Mammary epithelial cell (primary cell): Measurements from ENCODE around the gene ZCCHC24.

Experiments
- CTCF ChIP-seq, 2 donors: IDR thresholded peaks in 1 of 2; conservative IDR thresholded peaks in 1 of 2; 2 replicates each; pipeline ENCODE4 v1.5.1; 2011 to 2012; ENCODE audit warnings: inconsistent platforms in 2 of 2, low read length in 2 of 2, mild to moderate bottlenecking in 2 of 2, control low read depth in 1 of 2, low read depth in 1 of 2; ENCODE audit not compliant: insufficient read depth in 1 of 2; ENCODE audit errors: extremely low read depth in 1 of 2
- EZH2 ChIP-seq: IDR thresholded peaks from 2 replicates; pipeline ENCODE4 v1.6.1; 2012; ENCODE audit warnings: low read length, inconsistent platforms, borderline replicate concordance

- TF ChIP-seq CTCF (conservative IDR thresholded peaks at IDR 0.05 in 1 of 2, IDR thresholded peaks at IDR 0.05 in 1 of 2; ENCODE audit: extremely low read depth in 1 of 2, insufficient read depth in 1 of 2, low read depth in 1 of 2, low read length in 2 of 2) = no peak
- TF ChIP-seq EZH2 = no peak
These were observed 13.1 kb upstream of the ZCCHC24 start for GRCh38 chr10:79458483-79458882.
